Naive thymus-derived CD4-positive, alpha-beta T cell (primary cell): ENCODE data around the gene ZNF564. TPM values are rescaled to one million over a fixed set of nuclear protein-coding genes. Genes with fewer than 3 reads are reported as not detected.
A peak's percentile ranks its signal among the peaks of the same experiment; 100 is the strongest.

Experiments used
- ATAC-seq: fragments of 150-1000 bp; cut with Tn5 transposase; 2 replicates; pipeline ENCODE4 v1.10.0; 2021; ENCODE audit warnings: mild to moderate bottlenecking, moderate library complexity
- CTCF ChIA-PET: fragments of 350-600 bp; sonication (Branson Sonifier 250); formaldehyde crosslinking; loops from one replicate; lab custom pipeline; 2021; ENCODE audit warnings: antibody characterized with exemption; lab: Charles Lee
- POLR2A ChIA-PET: fragments of 350-600 bp; sonication (Branson Sonifier 250); formaldehyde crosslinking; loops from one replicate; lab custom pipeline; 2021; ENCODE audit warnings: antibody characterized with exemption, inconsistent platforms; lab: Charles Lee
- DNase-seq, 9 donors: peaks; one replicate each; pipeline versions ENCODE4 v3.0.0 to v3.0.0-alpha.2; 2020 to 2022; ENCODE audit warnings: mixed read lengths in 1 of 9
- H3K27ac ChIP-seq: one replicate; pipeline ENCODE4 v1.7.0; 2013; ENCODE audit warnings: mild to moderate bottlenecking, low read depth, low read length, moderate library complexity
- H3K27me3 ChIP-seq, 2 donors: one replicate each; pipeline ENCODE4 v1.7.0; 2013; ENCODE audit warnings: low read length in 2 of 2, mild to moderate bottlenecking in 2 of 2, moderate library complexity in 2 of 2; ENCODE audit not compliant: control insufficient read depth in 2 of 2, insufficient read depth in 2 of 2
- H3K36me3 ChIP-seq, 3 experiments: 1 replicate in 2 of 3; 2 replicates in 1 of 3; pipeline ENCODE4 v1.7.0; 2013; ENCODE audit warnings: low read length in 3 of 3, mild to moderate bottlenecking in 3 of 3, moderate library complexity in 1 of 3; ENCODE audit not compliant: insufficient read depth in 3 of 3, control insufficient read depth in 2 of 3
- H3K4me1 ChIP-seq, 2 donors: one replicate each; pipeline ENCODE4 v1.7.0; 2013; ENCODE audit warnings: low read length in 2 of 2, mild to moderate bottlenecking in 2 of 2, moderate library complexity in 1 of 2; ENCODE audit not compliant: control insufficient read depth in 2 of 2, insufficient read depth in 2 of 2
- H3K4me3 ChIP-seq: 2 replicates; pipeline ENCODE4 v1.7.0; 2013; ENCODE audit warnings: mild to moderate bottlenecking, low read length
- H3K9me3 ChIP-seq, 3 experiments: 1 replicate in 2 of 3; 2 replicates in 1 of 3; pipeline ENCODE4 v1.7.0; 2013; ENCODE audit warnings: low read length in 3 of 3; ENCODE audit not compliant: control insufficient read depth in 2 of 3
- H3K27ac Mint-ChIP-seq, 9 donors: one replicate each; pipeline ENCODE4 v1.8.0; 2020 to 2022; ENCODE audit warnings: mixed read lengths in 9 of 9, mild to moderate bottlenecking in 8 of 9, moderate library complexity in 5 of 9, inconsistent platforms in 2 of 9
- H3K27me3 Mint-ChIP-seq, 5 donors: one replicate each; pipeline ENCODE4 v1.8.0; 2021 to 2022; ENCODE audit warnings: mixed read lengths in 5 of 5, mild to moderate bottlenecking in 1 of 5
- H3K36me3 Mint-ChIP-seq, 5 donors: one replicate each; pipeline ENCODE4 v1.8.0; 2020 to 2022; ENCODE audit warnings: mixed read lengths in 5 of 5, mild to moderate bottlenecking in 3 of 5, inconsistent platforms in 1 of 5
- H3K4me1 Mint-ChIP-seq, 7 donors: one replicate each; pipeline ENCODE4 v1.8.0; 2020 to 2022; ENCODE audit warnings: mixed read lengths in 7 of 7, mild to moderate bottlenecking in 3 of 7, inconsistent platforms in 1 of 7
- H3K4me3 Mint-ChIP-seq, 10 donors: one replicate each; pipeline ENCODE4 v1.8.0; 2020 to 2022; ENCODE audit warnings: mild to moderate bottlenecking in 10 of 10, mixed read lengths in 10 of 10, moderate library complexity in 6 of 10, inconsistent platforms in 2 of 10
- H3K9me3 Mint-ChIP-seq, 11 donors: one replicate each; pipeline ENCODE4 v1.8.0; 2020 to 2022; ENCODE audit warnings: mixed read lengths in 11 of 11, mild to moderate bottlenecking in 4 of 11, inconsistent platforms in 1 of 11, moderate library complexity in 1 of 11
- intact Hi-C, 2 donors: fragments of 100-400 bp; cut with micrococcal nuclease; formaldehyde crosslinking; loops; one replicate each; pipeline ENCODE4 v1.15.1; 2023
- polyA plus RNA-seq, 2 donors: library from polyadenylated mRNA; unstranded; fragments of 300-500 nt; fragmentation: Illumina TruSeq; gene quantifications; one replicate each; pipeline ENCODE4 v1.2.3, GENCODE V29; 2021
- total RNA-seq, 6 experiments: library from RNA in 5 of 6; stranded (reverse) in 5 of 6; gene quantifications; 1 replicate in 5 of 6; 2 replicates in 1 of 6; pipeline ENCODE4 v1.2.3 and lab custom pipeline; 2021 to 2026

ZNF564 gene
- total and polyA plus RNA-seq, 7 experiments from 2014 or later, result 10.5 to 33.6 (median 17.9) TPM

- Histone ChIP-seq H3K4me3 (no peak overlapping the region), H3K4me1 (peaks cover 8 to 23% of the 10 kb centered on the region in 2 donors), H3K27ac (no peak overlapping the region), H3K27me3 (no peaks in the 10 kb centered on the region), H3K9me3 (no peaks in the 10 kb centered on the region), H3K36me3 (peaks cover 0 to 26% (median 0%) of the 10 kb centered on the region in 3 experiments)
- H3K27me3 Mint-ChIP-seq, result no peaks in the 10 kb centered on the region
- H3K9me3 Mint-ChIP-seq, result peaks cover 0 to 28% (median 5%) of the 10 kb centered on the region in 11 donors
- peak overlapping the region in 5 of 9 donors; percentile 26 to 67 (median 48) for H3K27ac Mint-ChIP-seq
- peak overlapping the region in 4 of 10 donors; percentile 25 to 36 (median 32) for H3K4me3 Mint-ChIP-seq
- no peak for DNase-seq
- ChIA-PET POLR2A (interaction anchor here (0.7 kb wide), 1 partner anchor 22 kb away, joined by 12 read pairs; no protein-coding TSS in a partner anchor), CTCF (no interaction called here)
- peaks cover 20 to 69% (median 43%) of the 10 kb centered on the region in 5 donors for H3K36me3 Mint-ChIP-seq
- peaks cover 28 to 71% (median 63%) of the 10 kb centered on the region in 7 donors for H3K4me1 Mint-ChIP-seq
- intact Hi-C loops, result no loop called here
- ATAC-seq, result no peak
Measured at GRCh38 chr19:12546903-12547302, 4.4 kb downstream of the ZNF564 start.

- H3K4me1 Mint-ChIP-seq, result peaks cover 23 to 64% (median 57%) of the 10 kb centered on the region in 7 donors
Measured at GRCh38 chr19:12546068-12546467, 5.2 kb downstream of the ZNF564 start.

GRCh38 chr19:12545267-12545666 lies 6.0 kb downstream of the ZNF564 start:
- intact Hi-C loops, result no loop called here
- ChIA-PET POLR2A (interaction anchor here (0.6 to 0.7 kb wide), 2 partner anchors 21 to 370 kb away, joined by 3 to 4 read pairs; no protein-coding TSS in a partner anchor), CTCF (no interaction called here)
- peak overlapping the region in 3 of 10 donors; percentile 15 to 24 (median 18) for H3K4me3 Mint-ChIP-seq
- DNase-seq, result no peak
- ATAC-seq, result no peak
- no peaks in the 10 kb centered on the region for H3K27me3 Mint-ChIP-seq
- H3K27me3 ChIP-seq, result no peaks in the 10 kb centered on the region
- H3K4me1 Mint-ChIP-seq, result peaks cover 20 to 64% (median 57%) of the 10 kb centered on the region in 7 donors
- H3K27ac ChIP-seq, result no peak overlapping the region
- H3K4me1 ChIP-seq, result peaks cover 8 to 19% of the 10 kb centered on the region in 2 donors
- H3K36me3 ChIP-seq, result peaks cover 0 to 28% (median 0%) of the 10 kb centered on the region in 3 experiments
- no peak overlapping the region for H3K4me3 ChIP-seq
- H3K27ac Mint-ChIP-seq, result peak overlapping the region in 6 of 9 donors; percentile 1 to 88 (median 44)
- peaks cover 20 to 70% (median 44%) of the 10 kb centered on the region in 5 donors for H3K36me3 Mint-ChIP-seq
- H3K9me3 Mint-ChIP-seq, result peaks cover 0 to 28% (median 5%) of the 10 kb centered on the region in 11 donors
- H3K9me3 ChIP-seq, result no peaks in the 10 kb centered on the region

More at GRCh38 chr19:12546068-12546467, 5.2 kb downstream of the ZNF564 start:
- ChIA-PET POLR2A (interaction anchor here (0.7 kb wide), 2 partner anchors 51 to 371 kb away, joined by 3 to 4 read pairs; no protein-coding TSS in a partner anchor), CTCF (no interaction called here)
- peaks cover 0 to 28% (median 5%) of the 10 kb centered on the region in 11 donors for H3K9me3 Mint-ChIP-seq
- Histone ChIP-seq H3K27me3 (no peaks in the 10 kb centered on the region), H3K4me1 (peaks cover 8 to 22% of the 10 kb centered on the region in 2 donors), H3K36me3 (peaks cover 0 to 28% (median 0%) of the 10 kb centered on the region in 3 experiments), H3K4me3 (no peak overlapping the region), H3K27ac (no peak overlapping the region), H3K9me3 (no peaks in the 10 kb centered on the region)
- peak overlapping the region in 4 of 10 donors; percentile 3 to 29 (median 20) for H3K4me3 Mint-ChIP-seq
- peak overlapping the region in 4 of 9 donors; percentile 38 to 88 (median 50) for H3K27ac Mint-ChIP-seq
- intact Hi-C loops, result no loop called here
- ATAC-seq (no peak), DNase-seq (no peak)
- H3K36me3 Mint-ChIP-seq, result peaks cover 20 to 68% (median 43%) of the 10 kb centered on the region in 5 donors
- H3K27me3 Mint-ChIP-seq, result no peaks in the 10 kb centered on the region

- CTCF ChIA-PET, result no interaction called here
- no peak overlapping the region for H3K4me3 Mint-ChIP-seq
Measured at GRCh38 chr19:12544401-12544876, 6.8 kb downstream of the ZNF564 start.

GRCh38 chr19:12543855-12544254 lies 7.4 kb downstream of the ZNF564 start:
- ChIA-PET POLR2A (no interaction called here), CTCF (no interaction called here)
- peak overlapping the region in 2 of 10 donors; percentile 1 to 25 for H3K4me3 Mint-ChIP-seq
- H3K27me3 Mint-ChIP-seq, result no peaks in the 10 kb centered on the region
- ATAC-seq (no peak), DNase-seq (no peak)
- H3K4me1 Mint-ChIP-seq, result peaks cover 10 to 57% (median 47%) of the 10 kb centered on the region in 7 donors
- peaks cover 17 to 72% (median 45%) of the 10 kb centered on the region in 5 donors for H3K36me3 Mint-ChIP-seq
- H3K27me3 ChIP-seq, result no peaks in the 10 kb centered on the region
- H3K36me3 ChIP-seq, result peaks cover 0 to 28% (median 3%) of the 10 kb centered on the region in 3 experiments
- H3K9me3 ChIP-seq, result no peaks in the 10 kb centered on the region
- intact Hi-C loops, result no loop called here
- no peak overlapping the region for H3K4me3 ChIP-seq
- H3K27ac ChIP-seq, result no peak overlapping the region
- H3K9me3 Mint-ChIP-seq, result peaks cover 0 to 31% (median 5%) of the 10 kb centered on the region in 11 donors
- peaks cover 0 to 8% of the 10 kb centered on the region in 2 donors for H3K4me1 ChIP-seq
- peak overlapping the region in 2 of 9 donors; percentile 47 to 74 for H3K27ac Mint-ChIP-seq

More at GRCh38 chr19:12544401-12544876, 6.8 kb downstream of the ZNF564 start:
- Histone ChIP-seq H3K27ac (no peak overlapping the region), H3K36me3 (peaks cover 0 to 28% (median 3%) of the 10 kb centered on the region in 3 experiments), H3K4me3 (no peak overlapping the region), H3K27me3 (no peaks in the 10 kb centered on the region), H3K4me1 (peaks cover 4 to 14% of the 10 kb centered on the region in 2 donors), H3K9me3 (no peaks in the 10 kb centered on the region)
- peaks cover 0 to 31% (median 5%) of the 10 kb centered on the region in 11 donors for H3K9me3 Mint-ChIP-seq
- no peak for DNase-seq
- ATAC-seq, result no peak
- intact Hi-C loops, result no loop called here
- peak overlapping the region in 3 of 9 donors; percentile 28 to 78 (median 42) for H3K27ac Mint-ChIP-seq
- peaks cover 16 to 63% (median 53%) of the 10 kb centered on the region in 7 donors for H3K4me1 Mint-ChIP-seq
- H3K27me3 Mint-ChIP-seq, result no peaks in the 10 kb centered on the region
- POLR2A ChIA-PET, result interaction anchor here (0.6 kb wide), 1 partner anchor 21 kb away, joined by 3 read pairs; no protein-coding TSS in a partner anchor
- H3K36me3 Mint-ChIP-seq, result peaks cover 20 to 75% (median 47%) of the 10 kb centered on the region in 5 donors

GRCh38 chr19:12527034-12527836 lies 24.0 kb downstream of the ZNF564 start:
- no peaks in the 10 kb centered on the region for H3K4me1 ChIP-seq

More at GRCh38 chr19:12527034-12527836, 24.0 kb downstream of the ZNF564 start:
- H3K4me3 ChIP-seq, result no peak overlapping the region
- H3K36me3 ChIP-seq, result peaks cover 32 to 80% (median 36%) of the 10 kb centered on the region in 3 experiments
- POLR2A ChIA-PET, result interaction anchor here (0.6 kb wide), 1 partner anchor 25 kb away, joined by 3 read pairs; no protein-coding TSS in a partner anchor
- no peak overlapping the region for H3K27ac ChIP-seq
- Mint-ChIP-seq H3K27ac (peak overlapping the region in 3 of 9 donors; percentile 19 to 69 (median 29)), H3K27me3 (no peaks in the 10 kb centered on the region), H3K4me3 (peak overlapping the region in 3 of 10 donors; percentile 13 to 28 (median 21)), H3K36me3 (peaks cover 40 to 84% (median 82%) of the 10 kb centered on the region in 5 donors), H3K9me3 (peaks cover 10 to 97% (median 83%) of the 10 kb centered on the region in 11 donors), H3K4me1 (peaks cover 0 to 4% (median 0%) of the 10 kb centered on the region in 7 donors)
- intact Hi-C loops, result no loop called here
- peaks cover 42 to 96% (median 53%) of the 10 kb centered on the region in 3 experiments for H3K9me3 ChIP-seq
- CTCF ChIA-PET, result no interaction called here
- ATAC-seq (no peak), DNase-seq (peak in 5 of 9 donors; percentile 11 to 31 (median 15))
- no peaks in the 10 kb centered on the region for H3K27me3 ChIP-seq
